Suprapubic skin (tissue), 4 donors: ENCODE measurements around the gene NRXN3. TPM values are rescaled to one million over a fixed set of nuclear protein-coding genes. Genes with fewer than 3 reads are reported as not detected.

Experiments
- DNase-seq, 2 donors: peaks; one replicate each; pipeline ENCODE4 v3.0.0-alpha.2; 2019; ENCODE audit warnings: low spot score in 2 of 2
- H3K27ac ChIP-seq: fragments of 200-600 bp; sonication (generic); one replicate; pipeline ENCODE4 v1.5.1; 2019
- H3K27me3 ChIP-seq: fragments of 200-600 bp; sonication (generic); one replicate; pipeline ENCODE4 v1.5.1; 2019
- H3K36me3 ChIP-seq: fragments of 200-600 bp; sonication (generic); one replicate; pipeline ENCODE4 v1.5.1; 2019
- H3K4me1 ChIP-seq: fragments of 200-600 bp; sonication (generic); one replicate; pipeline ENCODE4 v1.5.1; 2019
- H3K4me3 ChIP-seq: fragments of 200-600 bp; sonication (generic); one replicate; pipeline ENCODE4 v1.5.1; 2019; ENCODE audit warnings: mild to moderate bottlenecking
- H3K9me3 ChIP-seq: fragments of 200-600 bp; sonication (generic); one replicate; pipeline ENCODE4 v1.5.1; 2019
- CTCF ChIP-seq, 2 donors: fragments of 200-600 bp in 1 of 2; fragments of 450-650 bp in 1 of 2; sonication (generic) in 1 of 2; IDR thresholded peaks; one replicate each; pipeline ENCODE4 v1.5.1; 2016 to 2019; ENCODE audit warnings: antibody characterized with exemption in 2 of 2, mild to moderate bottlenecking in 1 of 2, moderate library complexity in 1 of 2
- EP300 ChIP-seq: sonication (generic); formaldehyde crosslinking; IDR thresholded peaks from one replicate; pipeline ENCODE4 v1.6.1; 2017; ENCODE audit warnings: antibody characterized with exemption
- POLR2A ChIP-seq, 2 donors: fragments of 450-650 bp; IDR thresholded peaks; one replicate each; pipeline ENCODE4 v1.6.1; 2017; ENCODE audit warnings: antibody characterized with exemption in 2 of 2, mild to moderate bottlenecking in 2 of 2, moderate library complexity in 2 of 2
- POLR2AphosphoS5 ChIP-seq, 3 donors: sonication (generic); formaldehyde crosslinking; IDR thresholded peaks; one replicate each; pipeline ENCODE4 v1.6.1; 2017; ENCODE audit warnings: antibody characterized with exemption in 3 of 3
- WGBS: methylation state at CpG from one replicate; pipeline ENCODE4 v1.1.5; 2018; 5-methylcytosine and 5-hydroxymethylcytosine counted together
- total RNA-seq, 4 donors: library from RNA; depleted of rRNA; stranded (reverse); fragments of >200 nt; gene quantifications; one replicate each; pipeline ENCODE4 v1.1.0, GENCODE V29; 2016

Gene NRXN3
- total RNA-seq, 4 donors from 2014 or later, result 0.79 to 4.3 (median 3.3) TPM

GRCh38 chr14:79896009-79896408 is 1725.8 kb downstream of the NRXN3 start:
- TF ChIP-seq EP300 (no peak), CTCF (IDR thresholded peaks at IDR 0.05) (no peak), POLR2AphosphoS5 (IDR thresholded peaks at IDR 0.05) (no peak), POLR2A (IDR thresholded peaks at IDR 0.05) (no peak)

GRCh38 chr14:79899610-79900009 is 1729.4 kb downstream of the NRXN3 start:
- H3K9me3 ChIP-seq, result no peaks in the 10 kb centered on the region
- H3K4me3 ChIP-seq, result no peak overlapping the region
- H3K4me1 ChIP-seq, result peaks cover 5% of the 10 kb centered on the region
- DNase-seq, result no peak
- WGBS, result 93% methylated on average over 3 of the region's 3 CpGs
- no peak overlapping the region for H3K27ac ChIP-seq
- H3K36me3 ChIP-seq, result no peaks in the 10 kb centered on the region
- TF ChIP-seq CTCF (IDR thresholded peaks at IDR 0.05) (no peak), POLR2A (IDR thresholded peaks at IDR 0.05) (no peak), EP300 (no peak), POLR2AphosphoS5 (IDR thresholded peaks at IDR 0.05) (no peak)
- H3K27me3 ChIP-seq, result no peaks in the 10 kb centered on the region

More at GRCh38 chr14:79896009-79896408, 1725.8 kb downstream of the NRXN3 start:
- H3K4me3 ChIP-seq, result no peak overlapping the region
- 71% methylated on average over 1 of the region's 1 CpG for WGBS
- H3K4me1 ChIP-seq, result peaks cover 5% of the 10 kb centered on the region
- no peaks in the 10 kb centered on the region for H3K9me3 ChIP-seq
- no peak for DNase-seq
- no peak overlapping the region for H3K27ac ChIP-seq
- H3K27me3 ChIP-seq, result no peaks in the 10 kb centered on the region
- no peaks in the 10 kb centered on the region for H3K36me3 ChIP-seq

- DNase-seq, result no peak
- H3K27ac ChIP-seq, result no peak overlapping the region
- H3K27me3 ChIP-seq, result no peaks in the 10 kb centered on the region
- no peaks in the 10 kb centered on the region for H3K9me3 ChIP-seq
- H3K4me3 ChIP-seq, result no peak overlapping the region
- no peaks in the 10 kb centered on the region for H3K4me1 ChIP-seq
- no peaks in the 10 kb centered on the region for H3K36me3 ChIP-seq
- TF ChIP-seq POLR2A (IDR thresholded peaks at IDR 0.05), result no peak
- TF ChIP-seq CTCF (IDR thresholded peaks at IDR 0.05), result no peak
- TF ChIP-seq POLR2AphosphoS5 (IDR thresholded peaks at IDR 0.05), result no peak
- no peak for TF ChIP-seq EP300
- 65% methylated on average over 1 of the region's 1 CpG for WGBS
Observed at GRCh38 chr14:79904497-79904896, 1734.3 kb downstream of the NRXN3 start.

GRCh38 chr14:79906994-79907393 is 1736.8 kb downstream of the NRXN3 start:
- 34% methylated on average over 1 of the region's 1 CpG for WGBS
- H3K4me3 ChIP-seq, result no peak overlapping the region
- no peaks in the 10 kb centered on the region for H3K4me1 ChIP-seq
- DNase-seq, result no peak
- H3K36me3 ChIP-seq, result no peaks in the 10 kb centered on the region
- no peak overlapping the region for H3K27ac ChIP-seq
- TF ChIP-seq POLR2AphosphoS5 (IDR thresholded peaks at IDR 0.05), result no peak
- no peaks in the 10 kb centered on the region for H3K27me3 ChIP-seq
- H3K9me3 ChIP-seq, result no peaks in the 10 kb centered on the region

GRCh38 chr14:79910086-79910485 is 1739.9 kb downstream of the NRXN3 start:
- no peak for DNase-seq
- no peaks in the 10 kb centered on the region for H3K4me1 ChIP-seq
- no peaks in the 10 kb centered on the region for H3K36me3 ChIP-seq
- no peak overlapping the region for H3K27ac ChIP-seq
- H3K4me3 ChIP-seq, result no peak overlapping the region
- TF ChIP-seq POLR2A (IDR thresholded peaks at IDR 0.05) (no peak), EP300 (no peak), POLR2AphosphoS5 (IDR thresholded peaks at IDR 0.05) (no peak)
- H3K9me3 ChIP-seq, result no peaks in the 10 kb centered on the region
- 61% methylated on average over 2 of the region's 2 CpGs for WGBS
- H3K27me3 ChIP-seq, result no peaks in the 10 kb centered on the region

- H3K27ac ChIP-seq, result no peak overlapping the region
- no peaks in the 10 kb centered on the region for H3K36me3 ChIP-seq
- H3K27me3 ChIP-seq, result no peaks in the 10 kb centered on the region
- DNase-seq, result no peak
- no peaks in the 10 kb centered on the region for H3K9me3 ChIP-seq
- no peak overlapping the region for H3K4me3 ChIP-seq
- WGBS, result 69% methylated on average over 4 of the region's 4 CpGs
- TF ChIP-seq CTCF (IDR thresholded peaks at IDR 0.05) (no peak), EP300 (no peak), POLR2A (IDR thresholded peaks at IDR 0.05) (no peak), POLR2AphosphoS5 (IDR thresholded peaks at IDR 0.05) (no peak)
- H3K4me1 ChIP-seq, result no peaks in the 10 kb centered on the region
Observed at GRCh38 chr14:79911744-79912143, 1741.6 kb downstream of the NRXN3 start.
